GM19463 (cell line): ENCODE measurements around the gene HPSE2.
"Not testable (repeated sequence)": the region's sequence is repeated elsewhere in the genome, so short reads cannot be mapped to it uniquely, and the experiment has no call there.

Experiments used
- ATAC-seq: cut with Tn5 transposase; IDR thresholded peaks from one replicate; pipeline ENCODE4 v1.9.1; 2021; ENCODE audit warnings: mild to moderate bottlenecking, moderate library complexity; ENCODE audit not compliant: unreplicated experiment

The HPSE2 gene

DNA sequence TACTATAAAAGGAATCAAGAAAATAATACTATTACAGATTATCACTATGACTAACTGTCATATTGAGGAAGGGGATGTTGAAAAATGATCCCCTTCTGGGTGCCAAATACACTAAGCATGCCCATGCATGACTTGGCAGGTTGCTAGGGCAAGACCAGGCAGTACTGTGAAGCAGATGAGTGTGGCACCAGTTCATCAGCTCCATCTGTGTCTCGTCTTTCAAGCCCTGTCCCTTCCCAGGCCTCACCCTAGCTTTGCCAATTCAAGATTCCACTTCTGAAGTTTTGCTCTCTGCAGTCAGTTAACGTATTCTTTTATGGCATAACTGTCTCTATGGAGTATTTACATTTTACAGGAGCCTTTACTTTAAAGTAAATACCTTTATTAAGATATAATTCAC lies 653.3 kb downstream of the HPSE2 start:
- no peak for ATAC-seq

DNA sequence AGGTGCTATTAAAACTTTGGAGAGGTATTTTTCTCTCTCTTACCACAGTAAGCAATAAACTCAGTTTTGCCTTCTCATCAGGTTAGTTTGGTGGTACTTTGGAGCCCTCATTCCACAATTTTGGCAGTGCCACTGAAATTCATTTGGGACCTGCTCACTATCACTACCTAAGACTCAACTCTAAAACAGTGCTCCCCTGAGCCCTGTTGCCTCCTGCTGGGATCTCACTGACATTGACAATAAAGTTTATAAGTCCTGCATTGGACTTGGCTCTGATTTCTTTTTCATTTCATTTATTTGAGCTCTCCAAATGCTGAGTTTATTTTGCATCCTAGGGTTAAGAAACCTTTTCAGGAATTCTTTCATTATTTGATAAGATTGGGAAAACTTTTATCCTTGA lies 658.1 kb downstream of the HPSE2 start:
- no peak for ATAC-seq

DNA sequence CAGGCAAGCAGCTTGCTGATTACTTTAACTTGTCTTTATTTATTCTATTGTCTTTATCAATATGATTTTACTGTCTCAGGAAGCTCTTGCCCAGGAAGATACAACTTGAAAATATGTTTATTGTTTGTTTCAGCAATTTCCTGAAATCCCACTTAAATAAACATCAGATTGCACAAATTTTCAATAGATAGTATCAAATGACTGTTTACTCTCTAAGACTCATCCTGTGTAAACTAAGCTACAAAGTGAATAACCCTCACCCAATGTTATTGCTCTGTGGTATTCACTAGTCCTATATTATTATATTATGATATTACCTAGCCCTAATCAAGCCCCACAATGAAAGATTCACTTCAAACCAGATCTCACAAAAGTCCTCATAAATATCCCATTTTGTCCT lies 658.5 kb downstream of the HPSE2 start:
- ATAC-seq = no peak

DNA sequence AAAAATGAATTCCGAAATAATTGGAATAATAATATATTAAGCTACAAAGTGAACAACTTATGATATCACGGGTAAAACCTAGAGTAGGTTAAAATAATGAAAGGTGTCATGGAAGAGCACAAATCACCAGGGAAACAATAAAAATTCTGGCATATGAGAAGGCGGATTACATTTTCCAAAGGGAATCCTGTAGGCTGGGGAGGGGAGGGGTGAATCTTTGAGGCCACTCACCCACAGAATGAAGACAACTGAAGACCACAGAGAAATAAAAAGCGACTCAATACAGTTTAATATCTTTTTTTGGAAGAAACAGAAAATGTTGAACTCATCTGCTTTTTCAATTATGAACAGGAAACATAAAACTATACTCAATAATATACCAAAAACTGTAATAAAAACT lies 659.6 kb downstream of the HPSE2 start:
- no peak for ATAC-seq

DNA sequence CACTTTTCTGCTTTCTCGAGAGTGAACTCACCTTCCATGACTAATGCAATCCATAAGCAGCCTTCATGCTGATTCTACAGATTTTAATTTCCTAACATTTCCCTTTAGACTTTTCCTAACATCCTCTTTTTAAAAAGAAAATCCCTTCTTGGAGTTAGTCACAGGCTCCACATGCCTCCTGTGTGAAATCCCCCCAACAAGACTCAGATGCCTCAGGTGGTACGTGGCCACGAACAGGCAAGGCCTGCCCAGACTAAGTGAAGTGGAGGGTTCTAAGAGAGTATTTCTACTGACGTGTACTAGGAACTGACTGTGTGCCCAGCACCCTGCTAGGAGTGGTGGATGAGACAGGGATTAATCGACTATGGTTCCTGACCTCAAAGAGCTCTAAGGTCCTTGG lies 663.1 kb downstream of the HPSE2 start:
- no peak for ATAC-seq

DNA sequence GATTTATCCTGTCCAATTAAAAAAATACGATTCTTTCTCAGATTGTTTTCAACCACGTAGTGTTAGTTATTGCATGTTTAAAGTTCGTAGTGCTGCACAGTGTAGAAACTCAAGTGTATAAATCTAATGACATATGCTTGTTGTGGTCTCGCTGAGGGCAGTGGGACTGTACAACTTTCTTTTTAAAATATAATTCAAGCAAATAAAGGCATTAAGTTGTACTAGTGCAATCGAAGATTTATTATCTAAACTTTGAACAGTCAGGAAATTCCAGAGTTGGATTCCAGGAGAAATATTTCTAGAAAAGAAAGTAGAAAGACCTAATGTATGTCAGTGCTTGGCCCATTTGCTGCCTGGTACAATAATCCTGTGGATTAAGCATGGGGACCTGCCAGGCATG lies 664.8 kb downstream of the HPSE2 start:
- no peak for ATAC-seq

DNA sequence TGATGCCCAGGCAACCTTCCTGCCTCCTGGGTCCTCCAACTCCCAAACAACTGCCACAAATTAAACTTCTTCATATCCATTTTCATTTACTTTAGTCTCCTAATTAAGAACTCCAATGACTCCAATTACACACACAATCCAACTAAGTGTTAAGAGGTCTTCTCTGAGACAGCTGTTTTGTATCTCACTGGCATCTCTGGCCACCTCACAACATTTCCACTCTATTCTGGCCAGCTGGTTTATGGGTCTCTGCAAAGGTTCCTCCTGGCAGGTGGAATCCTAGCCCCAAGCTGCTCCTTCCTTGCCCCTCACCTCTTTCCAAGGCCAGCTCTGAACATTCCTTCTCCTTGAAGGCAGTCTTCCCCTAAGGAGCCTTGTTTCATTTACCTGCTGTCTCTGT lies 665.8 kb downstream of the HPSE2 start:
- no peak for ATAC-seq

DNA sequence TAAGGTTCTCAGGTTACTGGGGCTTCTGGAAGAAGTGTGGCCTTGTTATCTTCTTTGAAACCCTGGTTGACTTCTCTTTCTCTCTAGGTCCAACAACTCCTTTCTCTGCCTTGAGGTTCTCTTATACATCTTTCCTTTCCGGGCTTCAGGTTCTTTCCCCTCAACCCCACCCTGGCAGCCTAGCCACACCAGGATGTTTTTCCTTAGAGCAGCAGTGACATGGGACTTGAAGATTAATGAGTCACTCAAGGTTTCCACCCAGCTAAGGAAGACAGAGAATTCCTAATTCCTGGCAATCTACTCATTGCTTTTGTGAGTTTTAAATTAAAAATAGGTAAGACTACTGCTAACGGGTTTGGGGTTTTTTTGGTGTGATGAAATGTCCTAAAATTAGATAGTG lies 667.1 kb downstream of the HPSE2 start:
- no peak for ATAC-seq

DNA sequence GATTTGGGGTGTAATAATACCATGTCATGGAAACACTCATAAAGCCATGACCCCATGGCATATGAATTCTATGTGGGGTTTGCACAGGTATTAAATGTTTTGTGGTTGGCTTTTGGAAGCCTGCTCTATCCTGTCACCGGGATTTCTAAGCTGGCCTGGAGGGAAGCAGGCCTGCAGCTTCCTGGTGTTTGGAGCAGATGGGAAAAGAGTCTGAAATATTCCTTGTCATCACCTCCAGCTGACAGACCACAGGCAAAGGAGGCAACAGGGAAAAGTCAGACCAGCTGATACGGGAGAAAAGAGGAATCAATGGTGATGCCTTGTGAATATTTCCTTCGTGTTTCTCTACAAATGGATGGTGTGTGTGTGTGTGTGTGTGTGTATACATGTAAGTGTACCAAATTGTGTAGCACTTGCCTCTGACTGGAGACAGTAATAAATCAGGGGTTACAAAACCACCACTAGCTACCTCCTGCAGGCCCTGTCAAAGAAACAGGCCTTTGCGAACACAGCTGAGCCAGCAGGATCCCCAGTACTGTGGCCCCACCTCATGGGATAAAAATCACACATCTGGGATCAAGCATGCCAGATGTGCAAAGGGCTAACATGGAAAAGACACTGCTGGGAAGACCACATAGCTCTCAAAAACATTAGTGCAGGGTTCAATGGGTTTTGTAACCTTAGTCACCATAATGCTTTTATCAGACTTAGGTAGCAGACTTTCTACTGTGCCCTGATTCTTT lies 668.1 kb downstream of the HPSE2 start:
- no peak for ATAC-seq

DNA sequence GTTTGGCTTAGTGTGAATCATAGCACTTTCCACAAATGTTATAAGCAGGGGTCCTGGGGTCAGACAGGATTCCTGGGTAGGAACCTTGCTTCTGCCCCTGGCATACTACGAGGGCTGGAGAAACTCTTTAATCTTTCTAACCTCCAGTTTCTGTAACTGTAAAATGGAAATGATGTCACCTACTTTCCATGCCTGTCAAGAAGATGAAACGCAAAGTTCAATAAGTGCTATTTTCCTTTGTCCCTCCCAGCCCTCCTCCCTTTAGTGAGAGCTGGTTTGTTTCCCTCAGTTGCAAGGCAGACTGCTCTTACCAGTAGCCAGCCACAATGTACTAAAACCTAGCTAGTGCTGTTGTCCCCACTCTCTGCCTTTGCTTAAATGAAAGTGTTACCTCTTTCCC lies 671.8 kb downstream of the HPSE2 start:
- ATAC-seq = no peak

DNA sequence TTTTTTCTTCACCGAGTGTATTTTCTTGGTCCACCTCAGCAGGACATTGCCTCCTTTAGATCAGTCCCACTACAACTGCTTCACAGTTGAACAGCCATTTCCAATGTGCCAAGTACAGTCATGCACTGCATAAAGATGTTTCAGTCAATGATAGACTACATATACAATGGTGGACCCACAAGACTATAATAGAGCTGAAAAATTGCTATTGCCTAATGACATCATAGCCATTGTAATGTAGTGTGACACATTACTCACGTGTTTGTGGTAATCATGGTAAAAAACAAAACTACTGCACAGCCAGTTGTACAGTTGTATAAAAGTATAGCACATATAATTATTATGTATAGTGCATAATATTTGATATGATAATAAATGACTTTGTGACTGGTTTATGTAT lies 675.1 kb downstream of the HPSE2 start:
- ATAC-seq = no peak

DNA sequence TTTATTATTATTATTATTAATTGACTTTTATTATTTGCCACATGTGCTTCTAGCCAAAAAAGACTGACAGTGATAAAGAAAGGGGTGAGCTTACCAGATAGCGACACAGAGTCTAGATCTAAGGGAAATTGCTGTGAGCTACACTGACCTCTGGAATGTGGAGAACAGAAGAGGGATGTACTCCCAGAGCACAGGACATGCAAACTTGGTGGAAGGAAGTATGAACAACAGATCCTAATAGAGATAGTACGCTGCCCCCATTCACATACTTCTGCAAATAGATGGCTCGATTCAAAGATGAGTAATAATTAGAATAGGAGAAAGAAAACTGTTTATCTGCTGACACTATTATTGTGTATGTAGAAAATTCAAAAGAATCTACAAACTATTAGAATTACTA lies 679.6 kb downstream of the HPSE2 start:
- ATAC-seq = no peak

DNA sequence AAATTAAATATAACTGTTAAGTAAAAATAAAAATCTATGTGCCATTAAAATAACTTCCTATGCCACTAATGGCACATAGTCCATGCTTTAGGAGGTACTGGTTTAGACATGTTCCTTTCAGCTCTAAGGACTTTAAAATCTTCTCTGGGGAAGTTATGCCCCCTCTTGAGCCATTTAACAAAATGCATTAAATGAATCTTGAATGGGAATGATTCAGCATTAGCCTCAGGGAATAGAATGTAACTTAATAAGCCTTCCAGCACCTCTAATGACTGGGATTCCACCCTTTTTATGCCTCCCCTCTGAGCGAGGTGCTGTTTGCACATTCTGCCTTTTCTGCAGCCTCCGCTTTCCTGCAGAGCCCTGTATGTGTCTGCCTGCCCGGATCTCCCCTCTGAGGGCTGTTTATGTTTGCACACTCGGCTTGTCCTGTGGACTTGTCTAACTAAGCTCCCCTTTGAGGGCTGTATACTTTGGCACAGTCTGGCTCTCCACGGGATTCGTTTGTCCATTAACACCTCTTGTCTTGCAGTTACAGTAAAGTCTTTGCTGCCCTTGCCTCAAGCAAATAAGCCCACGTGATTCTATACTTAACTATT lies 680.5 kb downstream of the HPSE2 start:
- no peak for ATAC-seq

DNA sequence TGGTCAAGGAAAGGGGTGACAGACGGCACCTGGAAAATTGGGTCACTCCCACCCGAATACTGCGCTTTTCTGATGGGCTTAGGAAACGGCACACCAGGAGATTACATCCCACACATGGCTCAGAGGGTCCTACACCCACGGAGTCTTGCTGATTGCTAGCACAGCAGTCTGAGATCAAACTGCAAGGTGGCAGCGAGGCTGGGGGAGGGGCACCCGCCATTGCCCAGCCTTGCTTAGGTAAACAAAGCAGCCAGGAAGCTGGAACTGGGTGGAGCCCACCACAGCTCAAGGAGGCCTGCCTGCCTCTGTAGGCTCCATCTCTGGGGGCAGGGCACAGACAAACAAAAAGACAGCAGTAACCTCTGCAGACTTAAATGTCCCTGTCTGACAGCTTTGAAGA lies 694.1 kb downstream of the HPSE2 start:
- ATAC-seq = not testable (repeated sequence)

DNA sequence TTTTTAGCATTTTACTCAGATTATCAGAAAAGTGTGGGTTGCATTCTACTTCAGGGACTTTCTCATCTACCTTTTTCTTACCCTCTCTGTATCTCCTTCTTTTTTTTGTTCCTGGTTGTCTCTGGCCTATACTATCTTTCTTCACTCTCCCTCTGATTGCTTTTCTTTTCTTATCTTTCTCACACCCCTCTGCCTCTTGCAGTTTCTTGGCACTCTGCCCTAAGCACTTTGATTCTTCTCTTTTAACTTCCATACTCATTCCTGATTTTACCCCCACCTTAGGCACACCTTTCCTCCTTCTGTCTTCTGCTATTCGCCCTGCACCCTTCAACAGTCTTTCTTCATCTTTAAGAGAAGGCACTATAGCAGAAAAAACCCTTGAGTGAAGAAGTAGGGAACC lies 696.1 kb downstream of the HPSE2 start:
- no peak for ATAC-seq

DNA sequence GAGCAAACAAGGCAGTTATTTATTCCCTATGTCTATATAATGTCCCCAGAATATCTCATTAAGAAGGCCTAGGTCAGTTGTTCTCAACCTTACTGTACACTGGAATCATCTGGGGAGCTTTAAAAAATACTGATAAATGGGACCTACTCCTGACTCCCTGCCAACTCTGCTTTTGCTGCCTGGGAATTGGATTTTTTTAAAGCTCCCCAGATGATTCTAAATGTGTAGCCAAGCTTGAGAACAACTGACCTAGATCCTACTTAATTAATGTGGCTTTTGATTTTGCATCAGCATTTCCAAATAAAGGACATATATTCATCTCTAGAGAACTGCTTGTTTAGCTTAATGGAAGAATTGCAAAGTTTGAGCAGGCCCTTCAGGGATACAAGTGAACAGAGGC lies 697.2 kb downstream of the HPSE2 start:
- no peak for ATAC-seq

DNA sequence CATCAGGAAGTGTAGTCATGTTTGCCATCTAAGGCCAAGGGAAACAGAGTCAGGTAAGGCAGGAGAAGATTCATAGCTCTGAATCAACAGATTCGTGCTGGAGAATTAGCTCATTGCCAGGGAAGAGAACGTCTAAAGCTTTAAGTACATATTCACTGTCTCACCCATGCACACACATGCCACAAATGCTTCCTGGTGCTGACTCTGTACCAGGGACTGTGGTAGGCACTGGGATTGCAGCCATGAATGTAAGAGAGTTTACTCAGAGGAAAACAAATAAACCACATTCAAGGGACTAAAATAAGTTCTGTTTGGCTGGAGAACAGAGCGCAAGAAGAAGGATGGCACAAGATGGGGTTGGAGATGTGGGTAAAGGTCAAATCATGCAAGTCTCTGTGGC lies 699.1 kb downstream of the HPSE2 start:
- no peak for ATAC-seq

DNA sequence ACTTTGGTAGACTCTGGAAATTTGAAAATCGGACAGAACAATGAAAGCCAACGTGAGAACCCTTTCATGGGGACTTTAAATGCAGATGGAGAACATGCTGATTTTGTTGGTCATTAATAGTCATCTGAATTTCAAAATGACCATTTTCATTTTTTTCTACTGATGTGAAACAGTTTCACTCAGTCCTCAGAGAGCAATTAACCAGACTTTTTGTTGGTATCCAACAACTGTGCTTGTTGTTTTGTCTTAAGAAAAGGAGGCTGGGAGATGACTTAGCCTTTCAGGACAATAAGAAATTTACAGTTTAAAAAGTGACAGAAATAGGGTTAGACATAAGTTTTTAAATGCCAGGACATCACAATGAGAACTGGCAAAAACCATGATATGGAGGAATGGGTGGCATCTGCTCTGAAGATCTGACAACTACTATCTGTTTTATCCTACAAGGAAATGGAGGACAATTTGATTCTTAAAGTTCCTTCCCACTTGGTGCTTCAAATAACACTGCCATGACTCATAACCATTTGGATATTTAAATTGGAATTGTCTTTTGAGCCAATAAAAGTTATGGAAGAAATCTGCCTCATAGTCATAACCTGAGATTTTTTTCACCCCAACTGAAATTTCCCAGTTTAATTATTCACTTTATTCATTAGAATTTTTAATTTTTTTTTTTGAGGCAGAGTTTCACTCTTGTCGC lies 701.8 kb downstream of the HPSE2 start:
- ATAC-seq = no peak

DNA sequence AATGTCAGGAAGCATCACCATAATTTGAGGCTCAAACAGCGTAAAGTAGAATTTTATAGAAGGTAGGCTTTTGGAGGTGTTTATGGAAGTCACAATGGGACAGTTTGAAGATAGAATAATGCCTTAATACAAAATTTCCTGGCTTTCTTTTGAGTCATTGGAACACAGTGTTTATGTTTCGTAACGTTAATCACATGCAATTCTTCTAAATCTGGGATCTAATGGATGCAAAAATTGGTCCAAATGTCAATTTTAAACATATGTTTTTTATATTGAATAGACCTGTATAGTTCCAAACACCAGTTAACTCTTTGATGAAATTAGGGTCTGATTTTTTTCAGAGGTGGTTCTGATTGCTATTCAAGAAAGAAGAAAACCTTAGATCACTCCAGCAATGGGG lies 702.4 kb downstream of the HPSE2 start:
- ATAC-seq = no peak

DNA sequence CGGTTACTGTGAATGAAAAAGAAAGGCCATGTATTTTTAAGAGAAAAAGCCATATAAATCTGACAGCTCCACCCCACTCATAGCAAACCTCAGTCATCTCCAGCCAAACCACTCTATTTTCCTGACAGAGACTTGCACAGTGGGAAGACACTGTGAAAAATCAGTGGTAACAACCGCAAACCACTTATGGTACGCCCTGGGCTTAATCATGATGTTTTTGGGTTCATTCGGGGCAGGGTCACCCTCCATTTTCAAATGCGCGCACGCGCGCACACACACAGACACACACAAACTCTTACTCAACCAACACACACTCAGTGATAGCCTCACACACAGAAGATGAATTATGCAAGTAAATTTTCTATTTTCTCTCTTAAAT lies 706.9 kb downstream of the HPSE2 start:
- ATAC-seq = no peak

DNA sequence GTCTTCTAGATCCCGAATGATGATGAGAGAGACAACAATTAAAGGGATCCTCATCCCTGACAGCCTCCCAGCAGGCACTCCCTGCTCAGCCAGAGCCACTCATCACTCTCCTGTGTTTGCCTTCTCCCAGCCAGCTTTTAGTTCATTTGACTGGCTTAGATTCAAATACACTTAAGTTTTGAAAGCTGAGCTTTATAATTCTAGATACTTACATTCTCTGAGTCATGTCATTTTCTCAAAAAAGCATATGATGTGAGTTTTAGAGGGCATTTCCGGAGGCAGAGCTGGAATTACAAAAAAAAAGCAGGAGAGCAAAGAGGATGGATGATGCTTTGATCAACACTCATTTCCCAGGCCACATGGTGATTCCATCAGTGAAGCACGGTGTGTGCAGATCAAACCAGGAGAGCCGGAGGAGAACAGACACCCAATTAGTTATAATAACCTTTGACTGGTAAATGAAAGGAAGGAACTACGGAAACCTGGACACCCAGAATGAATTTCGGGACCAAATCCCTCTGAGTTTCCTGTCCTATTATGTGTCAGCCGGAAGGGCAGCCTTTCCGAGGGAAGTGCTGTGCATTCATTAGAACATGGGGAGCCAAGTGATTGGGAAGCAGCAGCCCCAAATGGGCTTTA lies 707.4 kb downstream of the HPSE2 start:
- no peak for ATAC-seq

DNA sequence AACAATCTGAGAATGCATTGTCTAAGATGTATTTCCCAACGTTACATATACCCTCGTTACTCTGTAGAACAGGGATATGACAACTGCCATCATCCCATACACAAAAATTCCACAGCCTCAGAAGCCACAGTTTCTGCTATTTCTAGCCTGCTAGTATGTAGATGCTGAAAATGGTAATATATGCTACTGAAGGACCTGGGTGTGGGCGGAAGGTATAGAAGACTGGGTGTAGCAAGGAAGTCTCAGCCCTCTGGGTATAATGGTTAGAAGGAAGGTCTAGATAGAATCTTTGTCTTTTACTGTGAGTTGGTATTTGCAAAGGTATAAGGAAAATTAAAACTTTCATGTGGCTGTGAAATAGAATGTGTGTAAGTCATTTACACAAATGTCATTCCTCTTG lies 709.7 kb downstream of the HPSE2 start:
- no peak for ATAC-seq
